HepG2 (cell line): ENCODE measurements around the gene MAP2K7. TPM values are rescaled to one million over a fixed set of nuclear protein-coding genes. Genes with fewer than 3 reads are reported as not detected.

Experiments
- ATAC-seq: fragments of 200-7000 bp; cut with Tn5 transposase; 3 replicates; pipeline ENCODE4 v1.9.1; 2020; ENCODE audit warnings: mild to moderate bottlenecking, moderate library complexity
- BruUV-seq: library from RNA; stranded (reverse); fragments of 400-500 nt; replicated peaks from 2 replicates; lab custom pipeline; 2021; lab: Mats Ljungman, UMichigan
- CTCF ChIA-PET: fragments of 300-600 bp; formaldehyde crosslinking; extraction: SDS; loops from one replicate; lab custom pipeline; 2021; ENCODE audit warnings: low total read pairs, inconsistent platforms, low intra/inter-chr PET ratio; lab: Yijun Ruan, JAX
- POLR2A ChIA-PET: fragments of 350-600 bp; sonication (Branson Sonifier 250); formaldehyde crosslinking; loops from one replicate; lab custom pipeline; 2020; ENCODE audit warnings: antibody characterized with exemption, inconsistent platforms; lab: Yijun Ruan, JAX
- DNase-seq: peaks from one replicate; pipeline ENCODE4 v3.0.0-alpha.2; 2015; ENCODE audit warnings: low spot score
- FAIRE-seq: peaks from 3 replicates; lab custom pipeline; 2011; peaks lifted over from hg19 to GRCh38; lab: Jason Lieb, UNC
- H2AFZ ChIP-seq: one replicate; pipeline ENCODE4 v1.6.1; 2011; ENCODE audit warnings: low read length, inconsistent platforms
- H3K27ac ChIP-seq: fragments of 300-600 bp; 3 replicates; pipeline ENCODE4 v1.8.0; 2011; ENCODE audit warnings: mixed run types, mild to moderate bottlenecking, mixed read lengths, low read length, inconsistent platforms; ENCODE audit not compliant: insufficient read depth; ENCODE audit errors: extremely low read length
- H3K27me3 ChIP-seq, 2 experiments: fragments of 200-600 bp in 1 of 2; 2 replicates in 1 of 2; 3 replicates in 1 of 2; pipeline versions ENCODE4 v1.6.0 to v1.8.0; 2011; ENCODE audit warnings: low read length in 2 of 2, mild to moderate bottlenecking in 2 of 2, moderate library complexity in 2 of 2, inconsistent platforms in 1 of 2; ENCODE audit not compliant: insufficient read depth in 2 of 2, control insufficient read depth in 1 of 2
- H3K36me3 ChIP-seq, 2 experiments: fragments of 200-600 bp in 1 of 2; replicated peaks in 1 of 2; 2 replicates in 1 of 2; 3 replicates in 1 of 2; pipeline versions ENCODE4 v1.5.1 to v1.8.0; 2011; ENCODE audit warnings: low read length in 2 of 2, inconsistent platforms in 1 of 2; ENCODE audit not compliant: insufficient read depth in 2 of 2, control insufficient read depth in 1 of 2
- H3K4me1 ChIP-seq: 2 replicates; pipeline ENCODE4 v1.5.1; 2012; ENCODE audit warnings: low read length, inconsistent platforms; ENCODE audit not compliant: insufficient read depth
- H3K4me2 ChIP-seq: 2 replicates; pipeline ENCODE4 v1.6.0; 2011; ENCODE audit warnings: low read depth, low read length, inconsistent platforms
- H3K4me3 ChIP-seq, 3 experiments: fragments of 200-600 bp in 1 of 3; sonication (generic), shearing (Covaris generic) in 1 of 3; replicated peaks in 1 of 3; 2 replicates each; pipeline ENCODE4 v1.5.1; 2011 to 2016; ENCODE audit warnings: low read length in 3 of 3, inconsistent platforms in 2 of 3, low read depth in 2 of 3, mild to moderate bottlenecking in 2 of 3, control low read depth in 1 of 3, mixed read lengths in 1 of 3; ENCODE audit not compliant: insufficient read depth in 1 of 3
- H3K79me2 ChIP-seq: one replicate; pipeline ENCODE4 v1.6.1; 2011; ENCODE audit warnings: low read length, inconsistent platforms; ENCODE audit not compliant: insufficient read depth
- H3K9ac ChIP-seq: 2 replicates; pipeline ENCODE4 v1.6.0; 2011; ENCODE audit warnings: mild to moderate bottlenecking, low read depth, low read length, inconsistent platforms; ENCODE audit not compliant: insufficient read depth
- H3K9me3 ChIP-seq: 2 replicates; pipeline ENCODE4 v1.5.1; 2012; ENCODE audit warnings: mild to moderate bottlenecking, low read length
- H4K20me1 ChIP-seq: 2 replicates; pipeline ENCODE4 v1.6.0; 2011; ENCODE audit warnings: inconsistent platforms, mild to moderate bottlenecking, low read length, moderate library complexity; ENCODE audit not compliant: insufficient read depth
- FLYWCH1 ChIP-seq: sonication (generic); formaldehyde crosslinking; IDR thresholded peaks from 2 replicates; pipeline ENCODE4 v1.8.1; 2023; ENCODE audit warnings: mild to moderate bottlenecking, missing genetic modification reagents
- HES4 ChIP-seq: sonication (generic); formaldehyde crosslinking; IDR thresholded peaks from 2 replicates; pipeline ENCODE4 v1.9.0; 2021; ENCODE audit warnings: mild to moderate bottlenecking, missing genetic modification reagents, borderline replicate concordance
- KDM5B ChIP-seq: sonication (generic); formaldehyde crosslinking; IDR thresholded peaks from 2 replicates; pipeline ENCODE4 v1.4.0; 2020; ENCODE audit warnings: missing genetic modification reagents, mild to moderate bottlenecking, borderline replicate concordance
- PAWR ChIP-seq: sonication (generic); formaldehyde crosslinking; IDR thresholded peaks from 2 replicates; pipeline ENCODE4 v1.4.0; 2020; ENCODE audit warnings: missing genetic modification reagents, mild to moderate bottlenecking, borderline replicate concordance
- POLR2G ChIP-seq: fragments of 200-400 bp; formaldehyde crosslinking; IDR thresholded peaks from 2 replicates; pipeline ENCODE4 v1.6.1; 2018; ENCODE audit warnings: mild to moderate bottlenecking, low read depth, low read length, moderate library complexity
- ZNF431 ChIP-seq: sonication (generic); formaldehyde crosslinking; IDR thresholded peaks from 2 replicates; pipeline ENCODE4 v1.9.0; 2022; ENCODE audit warnings: missing genetic modification reagents, low read depth, mild to moderate bottlenecking, borderline replicate concordance
- ZNF501 ChIP-seq: sonication (generic); formaldehyde crosslinking; IDR thresholded peaks from 2 replicates; pipeline ENCODE4 v1.5.1; 2020; ENCODE audit warnings: mild to moderate bottlenecking, moderate library complexity, missing genetic modification reagents
- WGBS: methylation state at CpG from one replicate; pipeline ENCODE4 v1.1.6; 2017; ENCODE audit warnings: low lambda C conversion rate; 5-methylcytosine and 5-hydroxymethylcytosine counted together
- in situ Hi-C: cut with HindIII; loops from 2 replicates; pipeline ENCODE4 v1.10.0; 2017; ENCODE audit warnings: low pct_unique_long_range_greater_than_20kb; ENCODE audit not compliant: extremely low pct_ligation_motif_present
- intact Hi-C: fragments of 100-400 bp; cut with micrococcal nuclease; formaldehyde crosslinking; loops from one replicate; pipeline ENCODE4 v1.10.0; 2022; ENCODE audit not compliant: unreplicated experiment
- polyA plus RNA-seq, 8 experiments: library from polyadenylated mRNA; depleted of rRNA in 3 of 8; stranded (reverse) in 7 of 8; unstranded in 1 of 8; fragments of >200 nt; fragmentation: Illumina TruSeq in 4 of 8; extraction: Trizol in 4 of 8; gene quantifications; 2 replicates each; pipeline versions ENCODE4 v1.2.1 to v1.2.3, GENCODE V29; 2011 to 2016; ENCODE audit warnings: low read depth in 4 of 8, missing spikeins in 1 of 8, mixed read lengths in 1 of 8; ENCODE audit not compliant: insufficient read depth in 1 of 8
- total RNA-seq, 5 experiments: library from RNA; depleted of rRNA; stranded (reverse); fragments of >200 nt; fragmentation: Illumina TruSeq; extraction: Trizol; gene quantifications; 2 replicates each; pipeline ENCODE4 v1.2.3, GENCODE V29; 2016; ENCODE audit warnings: low read depth in 1 of 5
- TF ChIP-seq, protein P1 (sequence below): sonication (generic); formaldehyde crosslinking; conservative IDR thresholded peaks from 2 replicates; pipeline ENCODE4 v1.5.0; 2020; ENCODE audit warnings: missing genetic modification reagents

Gene MAP2K7
- total and polyA plus RNA-seq, 2 of the 13 experiments (the other 11 are each of a cell fraction or from before 2014, with no cell fraction given), result 9.0 to 10.8 TPM

- peak overlapping the region; percentile 30 for H3K27ac ChIP-seq
- DNase-seq (no peak), ATAC-seq (no peak), FAIRE-seq (no peak)
- no peaks in the 10 kb centered on the region for H3K79me2 ChIP-seq
- BruUV-seq, result no TSS peak
- WGBS, result 17% methylated on average over 4 of the region's 12 CpGs
- POLR2A ChIA-PET, result interaction anchor here (1.1 to 6.4 kb wide), 3 partner anchors 15 to 27 kb away, joined by 3 to 85 read pairs (median 83); partner anchors contain the start of genes MAP2K7 and TIMM44
- H3K4me3 ChIP-seq, result peak overlapping the region; percentile 40 to 70 (median 57); a peak in 5 of 6 replicates
- peaks cover 41% of the 10 kb centered on the region for H3K4me1 ChIP-seq
- peak overlapping the region; percentile 89 for H3K4me2 ChIP-seq
- no peaks in the 10 kb centered on the region for H3K9me3 ChIP-seq
- CTCF ChIA-PET, result no interaction called here
- no peak overlapping the region for H2AFZ ChIP-seq
- in situ Hi-C loops (no loop called here), intact Hi-C loops (no loop called here)
- peak overlapping the region; percentile 49; the same call in 1 of the 2 replicates for H3K9ac ChIP-seq
- TF ChIP-seq POLR2G (0 out of 2 replicates have a peak, but pooled peaks have one; percentile 19), ZNF501 (CRISPR knock-in tag) (0 out of 2 replicates have a peak, but pooled peaks have one; percentile 5), HES4 (CRISPR knock-in tag) (no peak), ZNF431 (CRISPR knock-in tag) (no peak), FLYWCH1 (no peak), KDM5B (no peak), PAWR (CRISPR knock-in tag) (no peak)
- TF ChIP-seq, protein P1, sequence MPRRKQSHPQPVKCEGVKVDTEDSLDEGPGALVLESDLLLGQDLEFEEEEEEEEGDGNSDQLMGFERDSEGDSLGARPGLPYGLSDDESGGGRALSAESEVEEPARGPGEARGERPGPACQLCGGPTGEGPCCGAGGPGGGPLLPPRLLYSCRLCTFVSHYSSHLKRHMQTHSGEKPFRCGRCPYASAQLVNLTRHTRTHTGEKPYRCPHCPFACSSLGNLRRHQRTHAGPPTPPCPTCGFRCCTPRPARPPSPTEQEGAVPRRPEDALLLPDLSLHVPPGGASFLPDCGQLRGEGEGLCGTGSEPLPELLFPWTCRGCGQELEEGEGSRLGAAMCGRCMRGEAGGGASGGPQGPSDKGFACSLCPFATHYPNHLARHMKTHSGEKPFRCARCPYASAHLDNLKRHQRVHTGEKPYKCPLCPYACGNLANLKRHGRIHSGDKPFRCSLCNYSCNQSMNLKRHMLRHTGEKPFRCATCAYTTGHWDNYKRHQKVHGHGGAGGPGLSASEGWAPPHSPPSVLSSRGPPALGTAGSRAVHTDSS, result no peak
- H4K20me1 ChIP-seq, result peaks cover 5% of the 10 kb centered on the region; the same call in 1 of the 2 replicates
- no peaks in the 10 kb centered on the region; a peak in 1 of 5 replicates for H3K27me3 ChIP-seq
- H3K36me3 ChIP-seq, result peaks cover 4 to 7% of the 10 kb centered on the region in 2 experiments; a peak in 2 of 5 replicates
These were observed 13.2 kb downstream of the MAP2K7 start for GRCh38 chr19:7916955-7917266.
